Measurements from ENCODE around the gene KRTAP4-5. TPM values are rescaled to one million over a fixed set of nuclear protein-coding genes. Genes with fewer than 3 reads are reported as not detected.
"Not testable (repeated sequence)": the region's sequence is repeated elsewhere in the genome, so short reads cannot be mapped to it uniquely, and the experiment has no call there.

Gene KRTAP4-5
- total RNA-seq, 1 experiment from 2014 or later: not detected

- H3K36me3 Mint-ChIP-seq (ENCODE audit: insufficient read depth, unreplicated experiment): no peaks in the 10 kb centered on the region
- POLR2A ChIA-PET: no interaction called here
- H3K27me3 Mint-ChIP-seq (ENCODE audit: insufficient read depth, unreplicated experiment): no peaks in the 10 kb centered on the region
- H3K4me3 Mint-ChIP-seq (ENCODE audit: unreplicated experiment): no peak overlapping the region
- H3K27me3 ChIP-seq (replicated peaks; ENCODE audit: control insufficient read depth, insufficient read depth, low read length): no peaks in the 10 kb centered on the region
- no peaks in the 10 kb centered on the region for H3K36me3 ChIP-seq (ENCODE audit: control insufficient read depth, insufficient read depth, low read length)
- TF ChIP-seq, protein P1, sequence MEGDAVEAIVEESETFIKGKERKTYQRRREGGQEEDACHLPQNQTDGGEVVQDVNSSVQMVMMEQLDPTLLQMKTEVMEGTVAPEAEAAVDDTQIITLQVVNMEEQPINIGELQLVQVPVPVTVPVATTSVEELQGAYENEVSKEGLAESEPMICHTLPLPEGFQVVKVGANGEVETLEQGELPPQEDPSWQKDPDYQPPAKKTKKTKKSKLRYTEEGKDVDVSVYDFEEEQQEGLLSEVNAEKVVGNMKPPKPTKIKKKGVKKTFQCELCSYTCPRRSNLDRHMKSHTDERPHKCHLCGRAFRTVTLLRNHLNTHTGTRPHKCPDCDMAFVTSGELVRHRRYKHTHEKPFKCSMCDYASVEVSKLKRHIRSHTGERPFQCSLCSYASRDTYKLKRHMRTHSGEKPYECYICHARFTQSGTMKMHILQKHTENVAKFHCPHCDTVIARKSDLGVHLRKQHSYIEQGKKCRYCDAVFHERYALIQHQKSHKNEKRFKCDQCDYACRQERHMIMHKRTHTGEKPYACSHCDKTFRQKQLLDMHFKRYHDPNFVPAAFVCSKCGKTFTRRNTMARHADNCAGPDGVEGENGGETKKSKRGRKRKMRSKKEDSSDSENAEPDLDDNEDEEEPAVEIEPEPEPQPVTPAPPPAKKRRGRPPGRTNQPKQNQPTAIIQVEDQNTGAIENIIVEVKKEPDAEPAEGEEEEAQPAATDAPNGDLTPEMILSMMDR (IDR thresholded peaks at IDR 0.05; ENCODE audit: insufficient read depth in 1 of 2, low read depth in 1 of 2, low read length in 1 of 2, severe bottlenecking in 1 of 2, unreplicated experiment in 1 of 2): no peak
- no peaks in the 10 kb centered on the region for H3K4me1 Mint-ChIP-seq (ENCODE audit: low read depth, unreplicated experiment)
- no TSS peak for BruUV-seq (replicated peaks)
- peaks cover 6% of the 10 kb centered on the region for H3K9me3 Mint-ChIP-seq (ENCODE audit: unreplicated experiment)
- H3K9me3 ChIP-seq: no peaks in the 10 kb centered on the region
- CTCF ChIA-PET: no interaction called here
- H3K4me1 ChIP-seq: no peaks in the 10 kb centered on the region
- H3K27ac Mint-ChIP-seq (ENCODE audit: unreplicated experiment): no peak overlapping the region
- H3K4me3 ChIP-seq (ENCODE audit: low read depth, low read length): no peak overlapping the region
- no peak for DNase-seq
- intact Hi-C loops (cut with micrococcal nuclease; ENCODE audit: unreplicated experiment): no loop called here
Observed at GRCh38 chr17:41153856-41154255, 4.2 kb upstream of the KRTAP4-5 start.

DNA sequence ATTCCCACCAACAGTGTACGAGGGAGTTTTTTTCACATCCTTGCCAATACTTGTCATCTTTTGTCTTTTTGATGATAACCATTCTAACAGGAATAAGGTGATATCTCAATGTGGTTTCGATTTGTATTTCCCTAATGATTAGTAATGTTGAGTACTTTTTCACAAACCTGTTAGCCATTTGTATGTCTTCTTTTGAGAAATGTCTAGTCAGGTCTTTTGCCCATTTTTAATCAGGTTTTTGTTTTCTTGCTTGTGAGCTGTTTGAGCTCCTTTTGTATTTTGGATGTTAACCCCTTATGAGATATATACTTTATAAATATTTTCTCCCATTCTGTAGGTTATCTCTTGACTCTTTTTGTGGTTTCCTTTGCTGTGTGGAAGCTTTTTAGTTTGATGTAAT lies 1.9 kb upstream of the KRTAP4-5 start:
- Histone ChIP-seq H3K4me3 (ENCODE audit: low read depth, low read length) (no peak overlapping the region), H3K36me3 (ENCODE audit: control insufficient read depth, insufficient read depth, low read length) (no peaks in the 10 kb centered on the region), H3K4me1 (no peaks in the 10 kb centered on the region), H3K27me3 (replicated peaks; ENCODE audit: control insufficient read depth, insufficient read depth, low read length) (no peaks in the 10 kb centered on the region), H3K9me3 (no peaks in the 10 kb centered on the region)
- Mint-ChIP-seq H3K4me3 (ENCODE audit: unreplicated experiment) (no peak overlapping the region), H3K4me1 (ENCODE audit: low read depth, unreplicated experiment) (no peaks in the 10 kb centered on the region), H3K27me3 (ENCODE audit: insufficient read depth, unreplicated experiment) (no peaks in the 10 kb centered on the region), H3K36me3 (ENCODE audit: insufficient read depth, unreplicated experiment) (no peaks in the 10 kb centered on the region), H3K9me3 (ENCODE audit: unreplicated experiment) (no peaks in the 10 kb centered on the region), H3K27ac (ENCODE audit: unreplicated experiment) (no peak overlapping the region)
- intact Hi-C loops (cut with micrococcal nuclease; ENCODE audit: unreplicated experiment): no loop called here
- no TSS peak for BruUV-seq (replicated peaks)
- TF ChIP-seq, protein P1 (IDR thresholded peaks at IDR 0.05; ENCODE audit: insufficient read depth in 1 of 2, low read depth in 1 of 2, low read length in 1 of 2, severe bottlenecking in 1 of 2, unreplicated experiment in 1 of 2): no peak
- CTCF ChIA-PET: no interaction called here
- no peak for DNase-seq
- POLR2A ChIA-PET: no interaction called here

DNA sequence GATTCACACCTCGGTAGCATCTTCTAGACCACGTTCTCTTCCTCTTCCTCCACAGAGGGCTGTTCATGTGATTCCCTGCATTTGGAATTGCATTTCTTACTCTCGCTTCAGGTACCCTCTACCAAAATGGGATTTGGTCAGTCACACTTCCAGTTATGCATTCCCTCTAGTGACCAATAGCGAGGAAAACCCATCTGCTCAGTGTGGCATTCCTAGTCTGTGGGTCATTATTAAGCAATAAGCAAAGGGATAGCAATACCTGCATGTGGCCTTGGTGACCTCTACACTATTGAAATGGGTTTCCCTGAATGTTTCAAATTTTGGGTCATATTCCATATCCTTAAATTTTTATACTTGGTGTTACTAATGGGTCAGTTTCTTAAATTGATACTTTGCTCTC lies 401 bp upstream of the KRTAP4-5 start:
- H3K27ac Mint-ChIP-seq (ENCODE audit: unreplicated experiment): no peak overlapping the region
- H3K4me3 Mint-ChIP-seq (ENCODE audit: unreplicated experiment): no peak overlapping the region
- intact Hi-C loops (cut with micrococcal nuclease; ENCODE audit: unreplicated experiment): no loop called here

GRCh38 chr17:41148971-41149651 lies 514 bp downstream of the KRTAP4-5 start:
- POLR2A ChIA-PET; H3K4me3 Mint-ChIP-seq (ENCODE audit: unreplicated experiment): not testable (repeated sequence)

More for the DNA sequence above, 401 bp upstream of the KRTAP4-5 start:
- H3K27me3 Mint-ChIP-seq (ENCODE audit: insufficient read depth, unreplicated experiment): no peaks in the 10 kb centered on the region
- Histone ChIP-seq H3K36me3 (ENCODE audit: control insufficient read depth, insufficient read depth, low read length) (no peaks in the 10 kb centered on the region), H3K4me3 (ENCODE audit: low read depth, low read length) (no peak overlapping the region), H3K27me3 (replicated peaks; ENCODE audit: control insufficient read depth, insufficient read depth, low read length) (no peaks in the 10 kb centered on the region), H3K9me3 (no peaks in the 10 kb centered on the region), H3K4me1 (no peaks in the 10 kb centered on the region)
- no peaks in the 10 kb centered on the region for H3K36me3 Mint-ChIP-seq (ENCODE audit: insufficient read depth, unreplicated experiment)
- TF ChIP-seq, protein P1 (IDR thresholded peaks at IDR 0.05; ENCODE audit: insufficient read depth in 1 of 2, low read depth in 1 of 2, low read length in 1 of 2, severe bottlenecking in 1 of 2, unreplicated experiment in 1 of 2): no peak
- ChIA-PET POLR2A (no interaction called here), CTCF (no interaction called here)
- BruUV-seq (replicated peaks): no TSS peak
- peaks cover 5% of the 10 kb centered on the region for H3K9me3 Mint-ChIP-seq (ENCODE audit: unreplicated experiment)
- no peaks in the 10 kb centered on the region for H3K4me1 Mint-ChIP-seq (ENCODE audit: low read depth, unreplicated experiment)
- DNase-seq: no peak

More at GRCh38 chr17:41148971-41149651, 514 bp downstream of the KRTAP4-5 start:
- H3K9me3 ChIP-seq; H3K27me3 Mint-ChIP-seq (ENCODE audit: insufficient read depth, unreplicated experiment); CTCF ChIA-PET; H3K36me3 ChIP-seq (ENCODE audit: control insufficient read depth, insufficient read depth, low read length); H3K4me1 Mint-ChIP-seq (ENCODE audit: low read depth, unreplicated experiment); DNase-seq; H3K27ac Mint-ChIP-seq (ENCODE audit: unreplicated experiment); H3K4me3 ChIP-seq (ENCODE audit: low read depth, low read length); H3K4me1 ChIP-seq; H3K27me3 ChIP-seq (replicated peaks; ENCODE audit: control insufficient read depth, insufficient read depth, low read length); intact Hi-C loops (cut with micrococcal nuclease; ENCODE audit: unreplicated experiment); H3K36me3 Mint-ChIP-seq (ENCODE audit: insufficient read depth, unreplicated experiment); BruUV-seq (replicated peaks): not testable (repeated sequence)
- H3K9me3 Mint-ChIP-seq (ENCODE audit: unreplicated experiment): peaks cover 12% of the 10 kb centered on the region
